IMR-90 (cell line): ENCODE results near the gene TLR6. TPM values are rescaled to one million over a fixed set of nuclear protein-coding genes. Genes with fewer than 3 reads are reported as not detected.

Experiments
- ATAC-seq: fragments of 200-7000 bp; cut with Tn5 transposase; 2 replicates; pipeline ENCODE4 v1.9.1; 2020; ENCODE audit warnings: low read depth, mild to moderate bottlenecking, moderate library complexity
- BruUV-seq: library from RNA; stranded (reverse); fragments of 400-500 nt; replicated peaks from 2 replicates; lab custom pipeline; 2021; lab: Mats Ljungman, UMichigan
- CTCF ChIA-PET: fragments of 300-600 bp; formaldehyde crosslinking; extraction: SDS; loops from one replicate; lab custom pipeline; 2021; ENCODE audit warnings: antibody characterized with exemption; lab: Yijun Ruan, JAX
- POLR2A ChIA-PET: fragments of 300-600 bp; sonication (Branson Sonifier 250); formaldehyde crosslinking; loops from one replicate; lab custom pipeline; 2022; ENCODE audit warnings: antibody characterized with exemption; ENCODE audit not compliant: unreplicated experiment; lab: Charles Lee
- DNase-seq: peaks from one replicate; pipeline ENCODE4 v3.0.0; 2013
- H2AFZ ChIP-seq: replicated peaks from 2 replicates; pipeline ENCODE3; 2013; ENCODE audit warnings: low read length, mild to moderate bottlenecking; ENCODE audit not compliant: poor library complexity
- H2AK5ac ChIP-seq: 2 replicates; pipeline ENCODE4 v1.6.1; 2013; ENCODE audit warnings: low read depth, low read length, inconsistent platforms
- H2AK9ac ChIP-seq: replicated peaks from 2 replicates; pipeline ENCODE3; 2013; ENCODE audit warnings: mild to moderate bottlenecking, low read depth, low read length, moderate library complexity; ENCODE audit not compliant: poor library complexity
- H2BK120ac ChIP-seq: 2 replicates; pipeline ENCODE4 v1.6.1; 2013; ENCODE audit warnings: low read depth, low read length, inconsistent platforms
- H2BK15ac ChIP-seq: 3 replicates; pipeline ENCODE4 v1.6.1; 2013; ENCODE audit warnings: low read depth, low read length, inconsistent platforms
- H2BK20ac ChIP-seq: 2 replicates; pipeline ENCODE4 v1.6.1; 2013; ENCODE audit warnings: low read depth, mild to moderate bottlenecking, inconsistent platforms, low read length, moderate library complexity
- H2BK5ac ChIP-seq: 2 replicates; pipeline ENCODE4 v1.6.1; 2013; ENCODE audit warnings: mild to moderate bottlenecking, low read depth, low read length, inconsistent platforms; ENCODE audit not compliant: poor library complexity, severe bottlenecking
- H3K14ac ChIP-seq: replicated peaks from 2 replicates; pipeline ENCODE4 v1.6.1; 2013; ENCODE audit warnings: low read depth, low read length, inconsistent platforms
- H3K18ac ChIP-seq: 2 replicates; pipeline ENCODE4 v1.6.1; 2013; ENCODE audit warnings: low read depth, low read length, control low read depth
- H3K23ac ChIP-seq: 2 replicates; pipeline ENCODE4 v1.6.1; 2013; ENCODE audit warnings: low read depth, low read length, inconsistent platforms
- H3K27ac ChIP-seq: 2 replicates; pipeline ENCODE4 v1.5.1; 2013; ENCODE audit warnings: mild to moderate bottlenecking, control low read depth, low read length; ENCODE audit not compliant: insufficient read depth
- H3K27me3 ChIP-seq: 2 replicates; pipeline ENCODE4 v1.6.1; 2013; ENCODE audit warnings: low read length; ENCODE audit not compliant: control insufficient read depth, insufficient read depth
- H3K36me3 ChIP-seq: 2 replicates; pipeline ENCODE4 v1.6.1; 2013; ENCODE audit warnings: low read length, mixed read lengths; ENCODE audit not compliant: control insufficient read depth, insufficient read depth
- H3K4ac ChIP-seq: 2 replicates; pipeline ENCODE4 v1.6.1; 2013; ENCODE audit warnings: low read depth, low read length, inconsistent platforms
- H3K4me1 ChIP-seq: 2 replicates; pipeline ENCODE4 v1.6.1; 2013; ENCODE audit warnings: low read length, mixed read lengths; ENCODE audit not compliant: control insufficient read depth, insufficient read depth
- H3K4me2 ChIP-seq: 2 replicates; pipeline ENCODE4 v1.6.1; 2013; ENCODE audit warnings: low read depth, mild to moderate bottlenecking, control low read depth, low read length, moderate library complexity
- H3K4me3 ChIP-seq: 2 replicates; pipeline ENCODE4 v1.5.1; 2013; ENCODE audit warnings: low read depth, mild to moderate bottlenecking, control low read depth, low read length, moderate library complexity; ENCODE audit not compliant: insufficient read depth
- H3K56ac ChIP-seq: 2 replicates; pipeline ENCODE4 v1.6.1; 2013; ENCODE audit warnings: low read length, inconsistent platforms; ENCODE audit not compliant: insufficient read depth; ENCODE audit errors: extremely low read depth
- H3K79me1 ChIP-seq, 2 experiments: 2 replicates each; pipeline ENCODE4 v1.6.1; 2013; ENCODE audit warnings: low read length in 2 of 2, inconsistent platforms in 1 of 2, low read depth in 1 of 2
- H3K9ac ChIP-seq: 2 replicates; pipeline ENCODE4 v1.6.1; 2013; ENCODE audit warnings: low read depth, low read length, control low read depth
- H3K9me1 ChIP-seq: 2 replicates; pipeline ENCODE4 v1.6.1; 2013; ENCODE audit warnings: low read length, inconsistent platforms; ENCODE audit not compliant: insufficient read depth
- H3K9me3 ChIP-seq: 2 replicates; pipeline ENCODE4 v1.6.1; 2013; ENCODE audit warnings: low read length; ENCODE audit not compliant: control insufficient read depth, insufficient read depth
- H4K20me1 ChIP-seq: 2 replicates; pipeline ENCODE4 v1.6.1; 2013; ENCODE audit warnings: low read length, inconsistent platforms; ENCODE audit not compliant: insufficient read depth
- H4K5ac ChIP-seq: 2 replicates; pipeline ENCODE4 v1.6.1; 2013; ENCODE audit warnings: mild to moderate bottlenecking, low read depth, low read length, control low read depth
- H4K8ac ChIP-seq, 2 experiments: 2 replicates each; pipeline ENCODE4 v1.6.1; 2013; ENCODE audit warnings: low read depth in 2 of 2, low read length in 2 of 2, control low read depth in 1 of 2, inconsistent platforms in 1 of 2
- H4K91ac ChIP-seq: 2 replicates; pipeline ENCODE4 v1.6.1; 2013; ENCODE audit warnings: low read depth, low read length, inconsistent platforms; ENCODE audit not compliant: insufficient read depth
- BHLHE40 ChIP-seq: fragments of 150-350 bp; IDR thresholded peaks from 2 replicates; pipeline ENCODE4 v1.6.1; 2016; ENCODE audit warnings: mild to moderate bottlenecking, low read depth, low read length
- CEBPB ChIP-seq: IDR thresholded peaks from 2 replicates; pipeline ENCODE4 v1.6.1; 2012; ENCODE audit warnings: low read depth, low read length, improper control_type of control experiment
- CHD1 ChIP-seq: IDR thresholded peaks from 2 replicates; pipeline ENCODE4 v1.6.1; 2012; ENCODE audit warnings: low read depth, low read length, improper control_type of control experiment
- CTCF ChIP-seq: conservative IDR thresholded peaks from 2 replicates; pipeline ENCODE4 v1.5.1; 2012; ENCODE audit warnings: mild to moderate bottlenecking, low read depth, low read length, improper control_type of control experiment
- FOS ChIP-seq: fragments of 150-350 bp; IDR thresholded peaks from 2 replicates; pipeline ENCODE4 v1.6.1; 2016; ENCODE audit warnings: low read depth, low read length
- MXI1 ChIP-seq: IDR thresholded peaks from 2 replicates; pipeline ENCODE4 v1.6.1; 2012; ENCODE audit warnings: low read depth, mild to moderate bottlenecking, low read length, moderate library complexity, borderline replicate concordance
- NFE2L2 ChIP-seq: fragments of 150-350 bp; IDR thresholded peaks from 2 replicates; pipeline ENCODE4 v1.6.1; 2016; ENCODE audit warnings: low read depth, mild to moderate bottlenecking, low read length
- POLR2A ChIP-seq: IDR thresholded peaks from 2 replicates; pipeline ENCODE4 v1.6.1; 2012; ENCODE audit warnings: mild to moderate bottlenecking, low read depth, low read length
- RAD21 ChIP-seq: IDR thresholded peaks from 2 replicates; pipeline ENCODE4 v1.6.1; 2012; ENCODE audit warnings: low read length, improper control_type of control experiment
- RCOR1 ChIP-seq: IDR thresholded peaks from 2 replicates; pipeline ENCODE4 v1.6.1; 2012; ENCODE audit warnings: mild to moderate bottlenecking, low read length, improper control_type of control experiment; ENCODE audit not compliant: insufficient replicate concordance
- RFX5 ChIP-seq: IDR thresholded peaks from 2 replicates; pipeline ENCODE4 v1.8.0; 2012; ENCODE audit warnings: low read depth, mild to moderate bottlenecking, low read length, moderate library complexity
- SMC3 ChIP-seq: fragments of 150-350 bp; IDR thresholded peaks from 2 replicates; pipeline ENCODE4 v1.6.1; 2016; ENCODE audit warnings: low read depth, mild to moderate bottlenecking, antibody characterized with exemption, low read length, moderate library complexity
- USF2 ChIP-seq: fragments of 150-350 bp; IDR thresholded peaks from 2 replicates; pipeline ENCODE4 v1.6.1; 2017; ENCODE audit warnings: mild to moderate bottlenecking, antibody characterized with exemption, low read length, low read depth
- WGBS, 2 experiments: methylation state at CpG; one replicate each; pipeline versions ENCODE4 v1.1.5 to v1.1.7; 2013; ENCODE audit warnings: missing lambda C conversion rate in 2 of 2; ENCODE audit not compliant: insufficient read length in 1 of 2; ENCODE audit errors: extremely low coverage in 2 of 2; 5-methylcytosine and 5-hydroxymethylcytosine counted together
- dilution Hi-C: fragments of 300-500 bp; cut with HindIII; formaldehyde crosslinking; loops from one replicate; pipeline ENCODE4 v1.14.3; 2018; ENCODE audit warnings: low sequenced_read_pairs; ENCODE audit not compliant: unreplicated experiment
- in situ Hi-C: fragments of 300-500 bp; cut with MboI; formaldehyde crosslinking; loops from 3 replicates; pipeline ENCODE4 v1.14.3; 2019; ENCODE audit warnings: low sequenced_read_pairs, inconsistent platforms, mixed read lengths
- intact Hi-C: fragments of 100-400 bp; cut with micrococcal nuclease; formaldehyde crosslinking; loops from 2 replicates; pipeline ENCODE4 v1.10.0; 2022
- polyA plus RNA-seq, 3 experiments: library from polyadenylated mRNA; depleted of rRNA; stranded (reverse); fragments of >200 nt; gene quantifications; 2 replicates each; pipeline ENCODE4 v1.2.3, GENCODE V29; 2012; ENCODE audit warnings: low replicate concordance in 1 of 3
- total RNA-seq: library from RNA; depleted of rRNA; stranded (reverse); fragments of >200 nt; gene quantifications from 2 replicates; pipeline ENCODE4 v1.2.3, GENCODE V29; 2012

Gene TLR6
- total and polyA plus RNA-seq, 2 of the 4 experiments (the other 2 are of a cell fraction) = 1.4 to 3.9 TPM

DNA sequence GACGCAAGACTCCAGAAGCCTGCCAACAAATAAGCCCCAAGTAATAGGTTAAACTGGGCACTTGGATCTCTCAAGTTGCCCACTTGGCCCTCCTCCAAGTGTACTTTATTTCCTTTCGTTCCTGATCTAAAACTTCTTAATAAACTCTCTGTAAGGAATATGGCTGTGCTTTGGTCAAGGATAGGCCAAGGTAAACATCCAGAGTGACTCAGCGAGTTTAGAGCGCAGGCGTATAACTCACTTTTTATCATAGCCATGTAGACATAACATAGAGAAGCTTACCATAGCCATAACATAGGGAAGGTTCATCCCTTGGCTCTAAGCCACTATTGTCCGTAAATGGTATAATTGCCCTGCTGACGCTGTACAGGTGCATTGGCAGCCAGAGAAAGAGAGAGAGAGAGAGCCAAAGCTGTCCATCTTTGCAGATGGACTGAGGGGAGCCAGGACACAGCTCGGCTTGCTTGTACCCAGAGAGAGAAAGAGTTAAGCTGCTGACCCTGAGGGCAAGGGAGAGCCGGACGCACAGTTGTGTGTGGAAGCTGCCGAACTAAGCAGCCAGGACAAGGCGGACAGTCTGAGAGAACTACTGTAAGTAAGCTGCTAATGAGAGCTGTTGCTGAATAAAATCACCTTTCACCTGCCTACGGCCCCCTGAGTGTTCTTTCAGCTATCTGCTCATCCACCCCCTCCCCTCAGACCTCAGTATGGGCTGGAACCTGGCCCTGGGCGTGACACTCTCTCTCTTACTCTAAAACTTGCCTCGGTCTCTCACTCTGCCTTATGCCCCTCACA lies 53.9 kb downstream of the TLR6 start (continued):
- TF ChIP-seq CHD1 = no peak

DNA sequence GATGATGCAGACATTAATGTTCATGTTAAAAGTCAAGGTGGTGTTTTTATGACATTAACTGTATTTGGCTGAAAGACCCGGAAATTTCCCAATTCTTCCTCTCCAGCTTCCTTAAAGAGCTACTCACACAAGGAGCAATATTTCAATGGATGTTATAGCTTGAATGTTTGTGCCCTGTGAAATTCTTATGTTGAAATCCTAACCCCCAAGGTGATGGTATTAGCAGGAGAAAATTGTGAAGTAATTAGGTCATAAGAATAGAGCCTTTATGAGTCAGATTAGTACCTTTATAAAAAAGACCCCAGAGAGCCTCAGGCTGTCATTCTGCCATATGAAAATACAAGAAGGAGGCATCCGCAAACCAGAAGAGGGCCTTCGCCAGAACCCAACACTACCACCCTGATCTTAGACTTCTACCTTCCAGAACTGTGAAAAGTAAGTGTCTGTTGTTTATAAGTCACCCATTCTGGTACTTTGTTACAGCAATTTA lies 55.6 kb downstream of the TLR6 start:
- intact Hi-C loops (loop anchor here (5.0 kb wide), 1 partner anchor 34 kb away; no protein-coding TSS in a partner anchor), dilution Hi-C loops (no loop called here), in situ Hi-C loops (no loop called here)
- no peak overlapping the region for H4K5ac ChIP-seq
- no peak overlapping the region for H3K4me3 ChIP-seq
- no peak overlapping the region for H3K4me2 ChIP-seq
- H2BK20ac ChIP-seq = no peak overlapping the region
- H3K18ac ChIP-seq = no peak overlapping the region
- H2AK9ac ChIP-seq = no peak overlapping the region
- H3K79me1 ChIP-seq = no peaks in the 10 kb centered on the region
- ChIA-PET POLR2A (no interaction called here), CTCF (no interaction called here)
- no TSS peak for BruUV-seq
- H2BK15ac ChIP-seq = no peak overlapping the region
- no peak overlapping the region for H4K91ac ChIP-seq
- H3K9me3 ChIP-seq = no peaks in the 10 kb centered on the region
- no peak overlapping the region for H3K27ac ChIP-seq
- no peak overlapping the region for H3K14ac ChIP-seq
- DNase-seq (no peak), ATAC-seq (no peak)
- H4K8ac ChIP-seq = no peak overlapping the region
- no peak overlapping the region for H3K9ac ChIP-seq
- WGBS, 2 experiments = no CpG with 5 or more reads among the region's 3 CpGs
- H2AFZ ChIP-seq = no peak overlapping the region
- no peak overlapping the region for H3K4ac ChIP-seq
- H3K4me1 ChIP-seq = no peaks in the 10 kb centered on the region
- H3K36me3 ChIP-seq = no peaks in the 10 kb centered on the region
- no peak overlapping the region for H2AK5ac ChIP-seq
- no peak overlapping the region for H3K56ac ChIP-seq
- no peak overlapping the region for H3K23ac ChIP-seq
- H3K9me1 ChIP-seq = no peaks in the 10 kb centered on the region
- no peaks in the 10 kb centered on the region for H4K20me1 ChIP-seq
- no peaks in the 10 kb centered on the region; the same call in 1 of the 2 replicates for H3K27me3 ChIP-seq
- H2BK5ac ChIP-seq = no peak overlapping the region
- no peak overlapping the region for H2BK120ac ChIP-seq
- TF ChIP-seq CEBPB (no peak), POLR2A (no peak), CHD1 (no peak), CTCF (no peak), RAD21 (no peak), RCOR1 (no peak), RFX5 (no peak), MXI1 (no peak), BHLHE40 (no peak), NFE2L2 (no peak), USF2 (no peak), FOS (no peak), SMC3 (no peak)
